ENCODE measurements around the gene DUSP1.
"Not testable (repeated sequence)": the region's sequence is repeated elsewhere in the genome, so short reads cannot be mapped to it uniquely, and the experiment has no call there.

DUSP1 gene

DNA sequence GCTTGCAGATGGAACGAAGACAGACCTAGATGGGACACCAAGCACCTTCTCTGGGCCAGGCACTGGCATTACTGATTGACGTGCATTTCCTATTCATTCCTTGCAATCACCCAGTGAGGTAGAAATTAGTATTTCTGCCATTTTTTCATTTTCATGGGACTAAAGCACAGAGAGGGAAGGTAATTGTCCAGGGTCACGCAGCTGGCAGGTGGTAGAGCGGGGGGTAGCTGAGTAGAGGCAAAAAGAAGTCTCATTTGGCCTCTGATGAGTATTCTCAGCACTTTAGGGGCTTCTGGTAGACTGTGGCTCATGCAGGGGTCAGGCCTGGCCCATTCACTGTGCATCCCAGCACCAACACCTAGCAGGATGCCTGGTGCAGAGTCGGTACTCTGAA lies 19.5 kb upstream of the DUSP1 start:
- H3K4me3 ChIP-seq (ENCODE audit: severe bottlenecking) = no peak overlapping the region
- H3K27me3 ChIP-seq (ENCODE audit: insufficient read depth, poor library complexity, severe bottlenecking) = no peaks in the 10 kb centered on the region
- ATAC-seq (ENCODE audit: low read depth) (no peak), DNase-seq (ENCODE audit: low spot score) (no peak)
- H3K27ac ChIP-seq (ENCODE audit: poor library complexity, severe bottlenecking) = no peak overlapping the region
- H3K9me3 ChIP-seq (ENCODE audit: severe bottlenecking) = no peaks in the 10 kb centered on the region
- no peaks in the 10 kb centered on the region for H3K36me3 ChIP-seq (ENCODE audit: low read depth)
- peaks cover 15% of the 10 kb centered on the region for H3K4me1 ChIP-seq (ENCODE audit: insufficient read depth, poor library complexity, severe bottlenecking)
- TF ChIP-seq, protein P1, sequence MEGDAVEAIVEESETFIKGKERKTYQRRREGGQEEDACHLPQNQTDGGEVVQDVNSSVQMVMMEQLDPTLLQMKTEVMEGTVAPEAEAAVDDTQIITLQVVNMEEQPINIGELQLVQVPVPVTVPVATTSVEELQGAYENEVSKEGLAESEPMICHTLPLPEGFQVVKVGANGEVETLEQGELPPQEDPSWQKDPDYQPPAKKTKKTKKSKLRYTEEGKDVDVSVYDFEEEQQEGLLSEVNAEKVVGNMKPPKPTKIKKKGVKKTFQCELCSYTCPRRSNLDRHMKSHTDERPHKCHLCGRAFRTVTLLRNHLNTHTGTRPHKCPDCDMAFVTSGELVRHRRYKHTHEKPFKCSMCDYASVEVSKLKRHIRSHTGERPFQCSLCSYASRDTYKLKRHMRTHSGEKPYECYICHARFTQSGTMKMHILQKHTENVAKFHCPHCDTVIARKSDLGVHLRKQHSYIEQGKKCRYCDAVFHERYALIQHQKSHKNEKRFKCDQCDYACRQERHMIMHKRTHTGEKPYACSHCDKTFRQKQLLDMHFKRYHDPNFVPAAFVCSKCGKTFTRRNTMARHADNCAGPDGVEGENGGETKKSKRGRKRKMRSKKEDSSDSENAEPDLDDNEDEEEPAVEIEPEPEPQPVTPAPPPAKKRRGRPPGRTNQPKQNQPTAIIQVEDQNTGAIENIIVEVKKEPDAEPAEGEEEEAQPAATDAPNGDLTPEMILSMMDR (IDR thresholded peaks at IDR 0.05; ENCODE audit: poor library complexity, severe bottlenecking) = no peak

DNA sequence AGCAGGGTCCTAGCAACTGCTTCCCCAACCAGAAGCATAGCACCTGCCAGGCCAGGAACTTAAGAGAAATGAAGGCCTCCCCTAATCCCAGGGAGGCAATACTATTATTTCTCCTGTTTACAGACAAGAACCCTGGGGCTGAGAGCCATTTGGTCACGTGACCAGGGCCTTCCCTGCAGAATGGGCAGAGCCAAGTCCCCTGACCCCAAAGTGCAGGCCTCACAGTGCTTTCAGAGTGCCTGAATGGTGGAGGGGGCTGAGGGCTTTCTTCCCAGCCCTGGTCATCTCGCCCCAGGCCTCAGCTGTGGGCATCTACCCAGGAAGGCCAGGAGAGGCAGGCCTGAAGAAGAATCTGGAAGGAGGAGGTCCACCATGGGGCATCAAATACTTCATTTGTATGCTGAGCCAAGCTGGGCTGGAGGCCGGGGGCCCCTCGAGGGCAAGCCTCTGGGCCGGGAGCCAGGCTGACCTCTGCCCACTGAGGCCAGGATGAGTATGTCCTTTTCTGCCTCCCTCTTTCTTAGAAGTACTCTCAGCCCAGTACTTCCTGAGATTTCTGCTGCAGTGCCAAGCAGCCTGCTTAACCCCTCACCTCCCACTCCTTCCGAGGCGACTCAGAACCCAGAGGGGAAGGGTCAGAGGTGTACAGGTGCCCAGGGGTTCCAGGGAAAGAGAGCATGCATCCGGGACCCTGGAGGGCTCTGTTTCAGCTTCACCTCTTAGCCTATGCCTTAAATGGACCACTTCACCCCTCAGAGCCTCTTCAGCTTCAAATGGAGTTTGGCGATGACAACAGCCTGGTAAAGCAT lies 18.9 kb upstream of the DUSP1 start:
- DNase-seq (ENCODE audit: low spot score) = no peak
- no peaks in the 10 kb centered on the region for H3K36me3 ChIP-seq (ENCODE audit: low read depth)
- no peak overlapping the region for H3K4me3 ChIP-seq (ENCODE audit: severe bottlenecking)

DNA sequence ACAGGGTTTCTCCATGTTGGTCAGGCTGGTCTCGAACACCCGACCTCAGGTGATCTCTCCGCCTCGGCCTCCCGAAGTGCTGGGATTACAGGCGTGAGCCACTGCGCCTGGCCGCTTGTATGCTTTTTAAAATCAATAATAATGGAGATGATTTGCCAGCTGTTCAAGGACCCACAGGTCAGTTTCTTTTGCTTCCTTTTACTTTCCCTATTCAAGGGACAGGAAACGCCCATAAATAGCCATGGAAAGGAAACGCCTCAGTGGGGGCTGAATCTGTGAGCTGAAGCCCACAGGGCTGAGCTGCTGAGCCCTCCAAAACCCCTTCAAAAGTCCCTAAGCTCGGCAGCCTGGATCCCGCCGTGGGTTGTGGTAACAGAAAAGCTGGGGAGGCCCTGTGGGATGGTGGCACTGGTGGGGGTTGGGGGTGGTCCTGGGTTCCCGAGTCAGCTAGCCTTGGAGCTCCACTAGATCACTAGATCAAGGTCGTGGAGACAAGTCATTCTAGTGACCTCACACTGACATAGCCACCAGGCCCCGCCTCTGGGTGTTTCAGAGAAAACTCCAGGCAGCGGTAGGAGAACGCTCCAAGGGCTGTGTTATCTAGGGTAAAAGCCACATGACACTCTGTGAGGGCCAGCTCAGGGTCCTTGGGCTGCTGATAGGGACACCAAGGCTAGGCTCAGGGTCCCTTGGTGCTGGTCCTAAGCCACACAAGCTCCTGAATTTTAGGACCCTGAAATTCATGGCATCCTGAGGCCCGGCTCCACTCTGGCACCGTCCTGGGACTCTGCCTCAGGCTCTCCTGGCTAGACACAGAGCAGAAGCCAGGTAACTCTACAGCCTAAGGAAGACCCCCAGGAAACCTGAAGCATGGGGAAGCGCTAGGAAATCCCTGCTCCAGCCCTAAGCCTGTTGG lies 18.0 kb upstream of the DUSP1 start:
- Histone ChIP-seq H3K4me3 (ENCODE audit: severe bottlenecking) (no peak overlapping the region), H3K27ac (ENCODE audit: poor library complexity, severe bottlenecking) (peak overlapping the region; percentile 13), H3K27me3 (ENCODE audit: insufficient read depth, poor library complexity, severe bottlenecking) (no peaks in the 10 kb centered on the region), H3K9me3 (ENCODE audit: severe bottlenecking) (no peaks in the 10 kb centered on the region), H3K36me3 (ENCODE audit: low read depth) (no peaks in the 10 kb centered on the region), H3K4me1 (ENCODE audit: insufficient read depth, poor library complexity, severe bottlenecking) (peaks cover 2% of the 10 kb centered on the region)
- DNase-seq (ENCODE audit: low spot score) = no peak
- no peak for ATAC-seq (ENCODE audit: low read depth)
- TF ChIP-seq, protein P1 (IDR thresholded peaks at IDR 0.05; ENCODE audit: poor library complexity, severe bottlenecking) = no peak

More for the DNA sequence above, 18.9 kb upstream of the DUSP1 start:
- Histone ChIP-seq H3K27ac (ENCODE audit: poor library complexity, severe bottlenecking) (peak overlapping the region; percentile 13), H3K27me3 (ENCODE audit: insufficient read depth, poor library complexity, severe bottlenecking) (no peaks in the 10 kb centered on the region), H3K9me3 (ENCODE audit: severe bottlenecking) (no peaks in the 10 kb centered on the region), H3K4me1 (ENCODE audit: insufficient read depth, poor library complexity, severe bottlenecking) (peaks cover 9% of the 10 kb centered on the region)
- peak; percentile 11; the same call in 1 of the 3 replicates for ATAC-seq (ENCODE audit: low read depth)
- TF ChIP-seq, protein P1 (IDR thresholded peaks at IDR 0.05; ENCODE audit: poor library complexity, severe bottlenecking) = no peak

- not testable (repeated sequence) for H3K36me3 ChIP-seq (ENCODE audit: low read depth); H3K9me3 ChIP-seq (ENCODE audit: severe bottlenecking); H3K27ac ChIP-seq (ENCODE audit: poor library complexity, severe bottlenecking); H3K4me1 ChIP-seq (ENCODE audit: insufficient read depth, poor library complexity, severe bottlenecking); H3K27me3 ChIP-seq (ENCODE audit: insufficient read depth, poor library complexity, severe bottlenecking); DNase-seq (ENCODE audit: low spot score); H3K4me3 ChIP-seq (ENCODE audit: severe bottlenecking); ATAC-seq (ENCODE audit: low read depth)
Observed at GRCh38 chr5:172787538-172787937, 16.5 kb upstream of the DUSP1 start.

DNA sequence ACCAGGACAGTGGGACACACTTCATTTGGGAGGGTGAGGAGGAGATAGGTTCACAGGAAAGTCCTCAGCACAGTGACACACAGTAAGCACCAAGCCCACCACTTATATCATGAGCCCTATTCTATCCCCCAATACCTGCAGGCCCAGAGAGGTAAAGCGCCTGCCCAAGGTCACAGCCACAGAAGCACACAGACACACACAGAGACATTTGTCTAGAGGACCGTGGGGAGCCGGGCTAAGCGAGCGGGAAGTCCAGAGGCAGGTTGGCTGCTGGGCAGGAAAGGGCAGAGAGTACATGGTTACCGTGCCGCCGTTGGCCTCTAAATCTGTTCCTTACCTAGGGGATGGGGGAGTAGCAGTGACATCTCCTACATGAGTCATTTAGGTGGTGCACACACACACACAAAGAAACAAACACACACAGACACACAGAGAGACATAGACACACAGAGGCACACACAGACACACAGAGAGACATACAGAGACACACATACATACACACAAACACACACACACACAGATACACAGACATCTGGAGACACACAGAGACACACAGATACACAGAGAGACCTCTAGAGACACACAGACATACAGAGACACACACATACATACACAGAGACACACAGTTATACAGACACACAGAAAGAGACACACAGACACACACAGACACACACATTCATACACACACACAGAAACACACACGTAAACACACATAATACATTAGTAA lies 15.9 kb upstream of the DUSP1 start:
- H3K27ac ChIP-seq (ENCODE audit: poor library complexity, severe bottlenecking) = no peak overlapping the region
- no peak for ATAC-seq (ENCODE audit: low read depth)

More for the DNA sequence above, 15.9 kb upstream of the DUSP1 start:
- TF ChIP-seq, protein P1 (IDR thresholded peaks at IDR 0.05; ENCODE audit: poor library complexity, severe bottlenecking) = no peak
- H3K36me3 ChIP-seq (ENCODE audit: low read depth) = no peaks in the 10 kb centered on the region
- no peak for DNase-seq (ENCODE audit: low spot score)
- no peaks in the 10 kb centered on the region for H3K27me3 ChIP-seq (ENCODE audit: insufficient read depth, poor library complexity, severe bottlenecking)
- H3K4me3 ChIP-seq (ENCODE audit: severe bottlenecking) = no peak overlapping the region
- H3K4me1 ChIP-seq (ENCODE audit: insufficient read depth, poor library complexity, severe bottlenecking) = peaks cover 9% of the 10 kb centered on the region
- no peaks in the 10 kb centered on the region for H3K9me3 ChIP-seq (ENCODE audit: severe bottlenecking)
